Gastrocnemius medialis (tissue), 4 donors: ENCODE data around the gene SPPL3. TPM values are rescaled to one million over a fixed set of nuclear protein-coding genes. Genes with fewer than 3 reads are reported as not detected.

Experiments used
- ATAC-seq, 2 donors: fragments of 150-250 bp; one replicate each; pipeline ENCODE4 v1.9.1; 2016
- DNase-seq, 2 donors: peaks; one replicate each; pipeline ENCODE4 v3.0.0-alpha.2; 2019
- H3K27ac ChIP-seq, 4 donors: fragments of 200-600 bp; sonication (generic); 1 replicate in 1 of 4; 2 replicates in 3 of 4; pipeline ENCODE4 v1.5.1; 2016 to 2018; ENCODE audit warnings: mild to moderate bottlenecking in 2 of 4, moderate library complexity in 1 of 4
- H3K27me3 ChIP-seq, 3 donors: fragments of 200-600 bp; sonication (generic) in 2 of 3; 1 replicate in 1 of 3; 2 replicates in 2 of 3; pipeline versions ENCODE4 v1.5.1 to v1.6.0; 2016 to 2019; ENCODE audit warnings: mild to moderate bottlenecking in 1 of 3, moderate library complexity in 1 of 3
- H3K36me3 ChIP-seq, 2 donors: fragments of 200-600 bp; sonication (generic) in 1 of 2; one replicate each; pipeline ENCODE4 v1.5.1; 2017 to 2018
- H3K4me1 ChIP-seq, 2 donors: fragments of 200-600 bp; sonication (generic) in 1 of 2; one replicate each; pipeline ENCODE4 v1.5.1; 2016 to 2017; ENCODE audit warnings: mild to moderate bottlenecking in 2 of 2
- H3K4me3 ChIP-seq, 4 donors: fragments of 200-600 bp; sonication (generic) in 3 of 4; 1 replicate in 1 of 4; 2 replicates in 3 of 4; pipeline ENCODE4 v1.5.1; 2016 to 2019; ENCODE audit warnings: mild to moderate bottlenecking in 2 of 4
- H3K9me3 ChIP-seq, 3 donors: fragments of 200-600 bp; sonication (generic) in 2 of 3; 1 replicate in 1 of 3; 2 replicates in 2 of 3; pipeline ENCODE4 v1.5.1; 2016 to 2019
- CTCF ChIP-seq, 5 experiments: fragments of 450-650 bp in 3 of 5; fragments of 200-600 bp in 2 of 5; sonication (generic) in 2 of 5; IDR thresholded peaks in 4 of 5; conservative IDR thresholded peaks in 1 of 5; 1 replicate in 4 of 5; 2 replicates in 1 of 5; pipeline ENCODE4 v1.5.1; 2016 to 2019; ENCODE audit warnings: antibody characterized with exemption in 5 of 5, mild to moderate bottlenecking in 3 of 5, moderate library complexity in 3 of 5
- POLR2A ChIP-seq, 2 donors: fragments of 450-650 bp; IDR thresholded peaks; one replicate each; pipeline ENCODE4 v1.6.1; 2017; ENCODE audit warnings: antibody characterized with exemption in 2 of 2, mild to moderate bottlenecking in 2 of 2, moderate library complexity in 2 of 2
- in situ Hi-C, 4 donors: fragments of 200-750 bp; cut with MboI; loops; one replicate each; pipeline versions ENCODE4 v1.15.0 to v1.8.0; 2017; ENCODE audit warnings: low sequenced_read_pairs in 4 of 4
- intact Hi-C: fragments of 100-400 bp; cut with DNase I; formaldehyde crosslinking; loops from one replicate; pipeline ENCODE4 v1.15.1; 2023; ENCODE audit warnings: low total_unique reads
- total RNA-seq, 4 donors: library from RNA; depleted of rRNA; stranded (reverse); fragments of >200 nt; gene quantifications; one replicate each; pipeline versions ENCODE4 v1.1.0 to v1.2.3, GENCODE V29; 2016

Gene SPPL3
- total RNA-seq, 4 donors from 2014 or later: 10.1 to 21.3 (median 10.6) TPM

- Histone ChIP-seq H3K27me3 (no peaks in the 10 kb centered on the region), H3K36me3 (no peaks in the 10 kb centered on the region), H3K27ac (no peak overlapping the region), H3K4me1 (peaks cover 16 to 30% of the 10 kb centered on the region in 2 donors), H3K9me3 (no peaks in the 10 kb centered on the region), H3K4me3 (no peak overlapping the region)
- ATAC-seq: no peak
- DNase-seq: no peak
- in situ Hi-C loops: no loop called here
- TF ChIP-seq CTCF (IDR thresholded peaks at IDR 0.05 in 4 of 5, conservative IDR thresholded peaks at IDR 0.05 in 1 of 5) (no peak), POLR2A (IDR thresholded peaks at IDR 0.05) (no peak)
- intact Hi-C loops: loop anchor here (10.0 kb wide), 1 partner anchor 99 kb away; no protein-coding TSS in a partner anchor
Observed at GRCh38 chr12:120866108-120866507, 38.0 kb downstream of the SPPL3 start.

- Histone ChIP-seq H3K4me3 (no peak overlapping the region), H3K9me3 (no peaks in the 10 kb centered on the region), H3K4me1 (peaks cover 16 to 25% of the 10 kb centered on the region in 2 donors), H3K27ac (no peak overlapping the region), H3K36me3 (no peaks in the 10 kb centered on the region), H3K27me3 (no peaks in the 10 kb centered on the region)
- ATAC-seq (no peak), DNase-seq (no peak)
- intact Hi-C loops: loop anchor here (10.0 kb wide), 1 partner anchor 100 kb away; no protein-coding TSS in a partner anchor
- no peak for TF ChIP-seq POLR2A (IDR thresholded peaks at IDR 0.05)
- no peak for TF ChIP-seq CTCF (IDR thresholded peaks at IDR 0.05 in 4 of 5, conservative IDR thresholded peaks at IDR 0.05 in 1 of 5)
- in situ Hi-C loops: no loop called here
Observed at GRCh38 chr12:120865098-120865497, 39.1 kb downstream of the SPPL3 start.

- ATAC-seq: no peak
- no peak for DNase-seq
- TF ChIP-seq CTCF (IDR thresholded peaks at IDR 0.05 in 4 of 5, conservative IDR thresholded peaks at IDR 0.05 in 1 of 5): no peak
- TF ChIP-seq POLR2A (IDR thresholded peaks at IDR 0.05): no peak
- no peaks in the 10 kb centered on the region for H3K36me3 ChIP-seq
- no peaks in the 10 kb centered on the region for H3K9me3 ChIP-seq
- no peak overlapping the region for H3K4me3 ChIP-seq
- H3K4me1 ChIP-seq: peaks cover 16 to 26% of the 10 kb centered on the region in 2 donors
- in situ Hi-C loops (no loop called here), intact Hi-C loops (loop anchor here (10.0 kb wide), 1 partner anchor 102 kb away; no protein-coding TSS in a partner anchor)
- H3K27me3 ChIP-seq: no peaks in the 10 kb centered on the region
- no peak overlapping the region for H3K27ac ChIP-seq
Observed at GRCh38 chr12:120862664-120863063, 41.5 kb downstream of the SPPL3 start.

GRCh38 chr12:120861074-120861795 lies 42.9 kb downstream of the SPPL3 start:
- Histone ChIP-seq H3K27me3 (no peaks in the 10 kb centered on the region), H3K4me3 (no peak overlapping the region), H3K27ac (no peak overlapping the region), H3K36me3 (no peaks in the 10 kb centered on the region), H3K4me1 (peaks cover 28 to 29% of the 10 kb centered on the region in 2 donors), H3K9me3 (no peaks in the 10 kb centered on the region)
- no peak for ATAC-seq
- no peak for DNase-seq
- in situ Hi-C loops: no loop called here
- intact Hi-C loops: loop anchor here (10.0 kb wide), 1 partner anchor 104 kb away; no protein-coding TSS in a partner anchor
- TF ChIP-seq CTCF (IDR thresholded peaks at IDR 0.05 in 4 of 5, conservative IDR thresholded peaks at IDR 0.05 in 1 of 5) (no peak), POLR2A (IDR thresholded peaks at IDR 0.05) (no peak)
